ENCODE measurements around the gene RXFP2.

GRCh38 chr13:31742097-31742734 is 2.9 kb downstream of the RXFP2 start:
- no peak for TF ChIP-seq EZH2 (IDR thresholded peaks at IDR 0.05)
- TF ChIP-seq POLR2AphosphoS5 (IDR thresholded peaks at IDR 0.05; ENCODE audit: borderline replicate concordance, low read depth, low read length), result no peak
